NT2/D1 (cell line): ENCODE measurements around the gene AADACL4.

Source experiments
- DNase-seq: peaks from one replicate; pipeline ENCODE4 v3.0.0-alpha.2; 2011; ENCODE audit warnings: low read depth, low spot score
- H3K27me3 ChIP-seq: 2 replicates; pipeline ENCODE4 v1.6.0; 2011; ENCODE audit warnings: mild to moderate bottlenecking; ENCODE audit not compliant: insufficient read length, insufficient read depth
- H3K36me3 ChIP-seq: 2 replicates; pipeline ENCODE4 v1.6.1; 2011; ENCODE audit warnings: mild to moderate bottlenecking, low read length, mixed read lengths; ENCODE audit not compliant: insufficient read depth, insufficient read length
- H3K4me1 ChIP-seq: 2 replicates; pipeline ENCODE4 v1.5.1; 2011; ENCODE audit not compliant: insufficient read depth, insufficient read length
- H3K4me3 ChIP-seq: 2 replicates; pipeline ENCODE4 v1.5.1; 2011; ENCODE audit warnings: low read depth; ENCODE audit not compliant: insufficient read length
- H3K9ac ChIP-seq: 2 replicates; pipeline ENCODE4 v1.6.0; 2011; ENCODE audit warnings: low read depth; ENCODE audit not compliant: insufficient read length
- H3K9me3 ChIP-seq: 2 replicates; pipeline ENCODE4 v1.5.1; 2011; ENCODE audit warnings: mild to moderate bottlenecking, low read length; ENCODE audit not compliant: insufficient read depth
- SUZ12 ChIP-seq: IDR thresholded peaks from 2 replicates; pipeline ENCODE4 v1.6.1; 2011; ENCODE audit not compliant: insufficient read length, insufficient read depth; ENCODE audit errors: extremely low read depth
- YY1 ChIP-seq: IDR thresholded peaks from 2 replicates; pipeline ENCODE4 v1.6.1; 2011; ENCODE audit not compliant: insufficient read length, insufficient read depth
- ZNF274 ChIP-seq: IDR thresholded peaks from 2 replicates; pipeline ENCODE4 v1.6.1; 2011; ENCODE audit warnings: mild to moderate bottlenecking, low read depth, low read length

The AADACL4 gene

GRCh38 chr1:12643785-12644184, at the start of gene AADACL4:
Gene AADACL4, plus strand, starts transcription at chr1:12644085. Its CDS starts 462 bp downstream, at chr1:12644547.
- TF ChIP-seq SUZ12 (no peak), ZNF274 (no peak), YY1 (no peak)
- DNase-seq: no peak
- Histone ChIP-seq H3K4me3 (no peak within 1 kb of the TSS), H3K27me3 (peaks cover 2% of the 10 kb centered on the region), H3K4me1 (no peaks in the 10 kb centered on the region), H3K9ac (no peak within 1 kb of the TSS), H3K9me3 (peaks cover 31% of the 10 kb centered on the region), H3K36me3 (no peaks in the 10 kb centered on the region)

GRCh38 chr1:12594490-12594889, 49.4 kb upstream of the AADACL4 start:
- TF ChIP-seq ZNF274 (no peak), SUZ12 (no peak), YY1 (no peak)
- Histone ChIP-seq H3K4me3 (peak overlapping the region; percentile 22), H3K9me3 (no peaks in the 10 kb centered on the region), H3K36me3 (no peaks in the 10 kb centered on the region), H3K9ac (peak overlapping the region; percentile 66), H3K27me3 (peaks cover 16% of the 10 kb centered on the region), H3K4me1 (peaks cover 17% of the 10 kb centered on the region)
- DNase-seq: no peak

- no peaks in the 10 kb centered on the region for H3K9me3 ChIP-seq
- peak overlapping the region; percentile 66 for H3K9ac ChIP-seq
- H3K27me3 ChIP-seq: peaks cover 16% of the 10 kb centered on the region
- H3K4me1 ChIP-seq: peaks cover 17% of the 10 kb centered on the region
- TF ChIP-seq YY1: no peak
- no peak for TF ChIP-seq ZNF274
- no peak for TF ChIP-seq SUZ12
- H3K4me3 ChIP-seq: peak overlapping the region; percentile 39
- DNase-seq: no peak
- no peaks in the 10 kb centered on the region for H3K36me3 ChIP-seq
These were observed 48.7 kb upstream of the AADACL4 start for GRCh38 chr1:12594966-12595756.

- H3K9ac ChIP-seq: peak overlapping the region; percentile 36
- peak overlapping the region; percentile 39 for H3K4me3 ChIP-seq
- DNase-seq: no peak
- peaks cover 16% of the 10 kb centered on the region for H3K27me3 ChIP-seq
- H3K4me1 ChIP-seq: peaks cover 17% of the 10 kb centered on the region
- TF ChIP-seq ZNF274 (no peak), YY1 (no peak), SUZ12 (no peak)
- H3K9me3 ChIP-seq: no peaks in the 10 kb centered on the region
- H3K36me3 ChIP-seq: no peaks in the 10 kb centered on the region
These were observed 48.2 kb upstream of the AADACL4 start for GRCh38 chr1:12595757-12596006.

GRCh38 chr1:12596007-12596821, 47.7 kb upstream of the AADACL4 start:
- H3K36me3 ChIP-seq: no peaks in the 10 kb centered on the region
- peaks cover 16% of the 10 kb centered on the region for H3K27me3 ChIP-seq
- peaks cover 16% of the 10 kb centered on the region for H3K4me1 ChIP-seq
- no peak for TF ChIP-seq YY1
- TF ChIP-seq ZNF274: no peak
- no peak for TF ChIP-seq SUZ12
- H3K4me3 ChIP-seq: peak overlapping the region; percentile 24
- no peak for DNase-seq
- H3K9me3 ChIP-seq: no peaks in the 10 kb centered on the region
- H3K9ac ChIP-seq: peak overlapping the region; percentile 36

- peaks cover 21% of the 10 kb centered on the region for H3K4me1 ChIP-seq
- no peak overlapping the region for H3K4me3 ChIP-seq
- DNase-seq: no peak
- no peak overlapping the region for H3K9ac ChIP-seq
- no peaks in the 10 kb centered on the region for H3K9me3 ChIP-seq
- TF ChIP-seq YY1 (no peak), SUZ12 (no peak), ZNF274 (no peak)
- peaks cover 16% of the 10 kb centered on the region for H3K27me3 ChIP-seq
- H3K36me3 ChIP-seq: no peaks in the 10 kb centered on the region
These were observed 46.1 kb upstream of the AADACL4 start for GRCh38 chr1:12597792-12598191.

GRCh38 chr1:12598974-12599373, 44.9 kb upstream of the AADACL4 start:
- Histone ChIP-seq H3K4me1 (peaks cover 20% of the 10 kb centered on the region), H3K27me3 (peaks cover 16% of the 10 kb centered on the region)
- no peak for TF ChIP-seq YY1
- no peak for TF ChIP-seq SUZ12
- no peak for TF ChIP-seq ZNF274

More at GRCh38 chr1:12598974-12599373, 44.9 kb upstream of the AADACL4 start:
- no peak overlapping the region for H3K9ac ChIP-seq
- DNase-seq: no peak
- no peaks in the 10 kb centered on the region for H3K36me3 ChIP-seq
- no peak overlapping the region for H3K4me3 ChIP-seq
- no peaks in the 10 kb centered on the region for H3K9me3 ChIP-seq
